Neural crest cell (in vitro differentiated cells): ENCODE results near the gene ABI2. TPM values are rescaled to one million over a fixed set of nuclear protein-coding genes. Genes with fewer than 3 reads are reported as not detected.

Experiments used
- DNase-seq: peaks from one replicate; pipeline ENCODE4 v3.0.0; 2021; ENCODE audit warnings: low read depth, mixed read lengths, low spot score
- H3K27ac Mint-ChIP-seq: one replicate; pipeline ENCODE4 v1.8.0; 2021; ENCODE audit warnings: mild to moderate bottlenecking, mixed read lengths; ENCODE audit not compliant: unreplicated experiment
- H3K27me3 Mint-ChIP-seq: 2 replicates; pipeline ENCODE4 v1.8.0; 2021; ENCODE audit warnings: low read depth, mild to moderate bottlenecking, mixed read lengths
- H3K36me3 Mint-ChIP-seq: 2 replicates; pipeline ENCODE4 v1.8.0; 2021; ENCODE audit warnings: low read depth, mild to moderate bottlenecking, mixed read lengths
- H3K4me1 Mint-ChIP-seq: 2 replicates; pipeline ENCODE4 v1.8.0; 2021; ENCODE audit warnings: mixed read lengths
- H3K4me3 Mint-ChIP-seq: one replicate; pipeline ENCODE4 v1.8.0; 2021; ENCODE audit warnings: mild to moderate bottlenecking, mixed read lengths
- H3K9me3 Mint-ChIP-seq: 2 replicates; pipeline ENCODE4 v1.8.0; 2021; ENCODE audit warnings: mixed read lengths
- total RNA-seq: library from RNA; stranded (reverse); gene quantifications from 2 replicates; pipeline ENCODE4 v1.2.1, GENCODE V29; 2021
- TF ChIP-seq, protein P1 (sequence below): fragments of 200-600 bp; sonication (generic); conservative IDR thresholded peaks from 2 replicates; pipeline ENCODE4 v1.5.0; 2021; ENCODE audit warnings: antibody characterized with exemption, mild to moderate bottlenecking

ABI2 gene
- total RNA-seq, 1 donor from 2014 or later, result 147 TPM

DNA sequence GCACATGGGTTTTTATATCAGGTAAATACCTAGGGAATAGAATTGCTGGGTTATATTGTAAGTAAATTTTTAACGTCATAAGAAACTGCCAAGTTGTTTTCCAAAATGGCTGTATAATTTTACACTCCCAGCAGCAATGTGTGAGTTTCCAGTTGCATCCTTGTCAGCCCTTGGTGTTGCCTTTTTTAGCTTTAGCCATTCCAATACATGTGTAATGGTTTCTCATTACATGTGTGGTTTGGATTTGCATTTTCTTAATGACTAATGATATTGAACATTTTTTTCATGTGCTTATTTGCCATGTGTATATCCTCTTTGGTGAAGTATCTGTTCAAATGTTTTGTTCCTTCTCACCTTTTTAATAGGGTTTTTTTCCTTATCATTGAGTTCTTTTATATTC lies 70.8 kb downstream of the ABI2 start:
- no peak overlapping the region for H3K4me3 Mint-ChIP-seq
- H3K9me3 Mint-ChIP-seq, result peaks cover 2% of the 10 kb centered on the region
- H3K27me3 Mint-ChIP-seq, result no peaks in the 10 kb centered on the region
- H3K36me3 Mint-ChIP-seq, result peaks cover 27% of the 10 kb centered on the region
- no peak overlapping the region for H3K27ac Mint-ChIP-seq
- no peak for DNase-seq
- H3K4me1 Mint-ChIP-seq, result peaks cover 11% of the 10 kb centered on the region
- TF ChIP-seq, protein P1, sequence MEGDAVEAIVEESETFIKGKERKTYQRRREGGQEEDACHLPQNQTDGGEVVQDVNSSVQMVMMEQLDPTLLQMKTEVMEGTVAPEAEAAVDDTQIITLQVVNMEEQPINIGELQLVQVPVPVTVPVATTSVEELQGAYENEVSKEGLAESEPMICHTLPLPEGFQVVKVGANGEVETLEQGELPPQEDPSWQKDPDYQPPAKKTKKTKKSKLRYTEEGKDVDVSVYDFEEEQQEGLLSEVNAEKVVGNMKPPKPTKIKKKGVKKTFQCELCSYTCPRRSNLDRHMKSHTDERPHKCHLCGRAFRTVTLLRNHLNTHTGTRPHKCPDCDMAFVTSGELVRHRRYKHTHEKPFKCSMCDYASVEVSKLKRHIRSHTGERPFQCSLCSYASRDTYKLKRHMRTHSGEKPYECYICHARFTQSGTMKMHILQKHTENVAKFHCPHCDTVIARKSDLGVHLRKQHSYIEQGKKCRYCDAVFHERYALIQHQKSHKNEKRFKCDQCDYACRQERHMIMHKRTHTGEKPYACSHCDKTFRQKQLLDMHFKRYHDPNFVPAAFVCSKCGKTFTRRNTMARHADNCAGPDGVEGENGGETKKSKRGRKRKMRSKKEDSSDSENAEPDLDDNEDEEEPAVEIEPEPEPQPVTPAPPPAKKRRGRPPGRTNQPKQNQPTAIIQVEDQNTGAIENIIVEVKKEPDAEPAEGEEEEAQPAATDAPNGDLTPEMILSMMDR, result no peak

- peaks cover 2% of the 10 kb centered on the region for H3K9me3 Mint-ChIP-seq
- H3K27ac Mint-ChIP-seq, result peak overlapping the region; percentile 88
- no peaks in the 10 kb centered on the region for H3K27me3 Mint-ChIP-seq
- TF ChIP-seq, protein P1, result no peak
- peaks cover 26% of the 10 kb centered on the region for H3K36me3 Mint-ChIP-seq
- no peak overlapping the region for H3K4me3 Mint-ChIP-seq
- peaks cover 11% of the 10 kb centered on the region for H3K4me1 Mint-ChIP-seq
- DNase-seq, result no peak
These were observed 72.8 kb downstream of the ABI2 start for GRCh38 chr2:203400805-203401585.

GRCh38 chr2:203404996-203405395 lies 76.8 kb downstream of the ABI2 start:
- H3K36me3 Mint-ChIP-seq, result peaks cover 17% of the 10 kb centered on the region
- H3K4me3 Mint-ChIP-seq, result no peak overlapping the region
- DNase-seq, result no peak
- no peak overlapping the region for H3K27ac Mint-ChIP-seq
- H3K27me3 Mint-ChIP-seq, result no peaks in the 10 kb centered on the region
- TF ChIP-seq, protein P1, result no peak
- no peaks in the 10 kb centered on the region for H3K9me3 Mint-ChIP-seq
- peaks cover 6% of the 10 kb centered on the region for H3K4me1 Mint-ChIP-seq

- Mint-ChIP-seq H3K4me1 (no peaks in the 10 kb centered on the region), H3K27me3 (no peaks in the 10 kb centered on the region), H3K36me3 (peaks cover 22% of the 10 kb centered on the region), H3K27ac (no peak overlapping the region), H3K4me3 (no peak overlapping the region), H3K9me3 (no peaks in the 10 kb centered on the region)
- TF ChIP-seq, protein P1, result no peak
- DNase-seq, result no peak
These were observed 79.3 kb downstream of the ABI2 start for GRCh38 chr2:203407496-203407895.

GRCh38 chr2:203412546-203413331 lies 84.5 kb downstream of the ABI2 start:
- no peaks in the 10 kb centered on the region for H3K27me3 Mint-ChIP-seq
- DNase-seq, result no peak
- TF ChIP-seq, protein P1, result no peak
- H3K9me3 Mint-ChIP-seq, result no peaks in the 10 kb centered on the region
- no peak overlapping the region for H3K4me3 Mint-ChIP-seq
- no peaks in the 10 kb centered on the region for H3K4me1 Mint-ChIP-seq
- peaks cover 27% of the 10 kb centered on the region for H3K36me3 Mint-ChIP-seq
- H3K27ac Mint-ChIP-seq, result peak overlapping the region; percentile 7
